SK-N-MC (cell line): Measurements from ENCODE around the gene SLC12A8.

Experiments
- EZH2 ChIP-seq: fragments of 200-600 bp; sonication (generic); IDR thresholded peaks from one replicate; pipeline ENCODE4 v1.6.1; 2017; ENCODE audit warnings: antibody characterized with exemption
- POLR2AphosphoS5 ChIP-seq: IDR thresholded peaks from 2 replicates; pipeline ENCODE4 v1.6.1; 2012; ENCODE audit warnings: mild to moderate bottlenecking, low read depth, low read length, borderline replicate concordance

DNA sequence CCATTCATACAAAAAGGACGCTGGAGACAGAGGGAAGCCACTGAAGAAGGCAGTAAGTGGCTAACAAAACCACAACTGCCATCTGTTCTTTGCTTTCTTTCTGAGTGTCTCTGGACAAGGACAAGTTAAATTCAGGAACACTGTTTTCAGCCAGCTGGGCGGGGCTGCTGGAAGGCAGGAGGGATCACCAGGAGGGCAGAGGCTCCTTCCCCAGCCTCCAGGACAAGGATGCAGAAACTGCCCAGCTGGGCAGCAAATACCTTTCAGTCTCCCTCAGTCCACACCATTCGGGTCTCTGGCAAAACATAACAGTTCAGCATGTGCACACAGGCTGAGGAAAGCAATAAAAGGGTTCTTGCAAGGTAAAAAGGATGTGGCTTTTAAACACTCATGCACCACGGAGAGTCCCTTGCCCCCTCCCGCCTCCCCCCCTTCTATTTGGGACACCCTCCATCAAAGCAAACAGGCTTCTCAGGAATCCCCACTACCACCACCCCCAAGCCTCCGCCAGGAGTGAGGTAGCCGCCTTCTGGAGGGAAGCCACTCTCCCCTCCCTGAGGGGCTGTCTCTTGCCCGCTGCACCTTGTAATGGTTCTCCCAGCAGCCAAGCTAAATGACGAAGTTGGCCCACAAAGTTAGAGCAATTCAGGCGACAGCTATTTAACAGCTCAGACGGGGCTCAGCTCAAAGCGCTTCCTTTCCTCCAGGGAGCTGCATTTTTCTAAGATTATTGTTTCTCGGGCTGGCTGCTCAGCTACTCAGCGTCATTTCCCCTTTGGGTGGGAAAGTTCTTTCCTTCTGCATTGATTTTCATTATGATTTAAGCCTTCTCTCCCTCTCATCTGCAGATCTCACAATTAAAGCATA is 160.6 kb downstream of the SLC12A8 start:
- no peak for TF ChIP-seq POLR2AphosphoS5
- TF ChIP-seq EZH2 = no peak
